GM19099 (cell line): ENCODE data around the gene PDE7B.

Experiments
- POLR2A ChIP-seq: IDR thresholded peaks from 3 replicates; pipeline ENCODE4 v1.6.1; 2011; ENCODE audit warnings: low read depth; ENCODE audit not compliant: insufficient read length; ENCODE audit errors: extremely low read depth

The PDE7B gene

DNA sequence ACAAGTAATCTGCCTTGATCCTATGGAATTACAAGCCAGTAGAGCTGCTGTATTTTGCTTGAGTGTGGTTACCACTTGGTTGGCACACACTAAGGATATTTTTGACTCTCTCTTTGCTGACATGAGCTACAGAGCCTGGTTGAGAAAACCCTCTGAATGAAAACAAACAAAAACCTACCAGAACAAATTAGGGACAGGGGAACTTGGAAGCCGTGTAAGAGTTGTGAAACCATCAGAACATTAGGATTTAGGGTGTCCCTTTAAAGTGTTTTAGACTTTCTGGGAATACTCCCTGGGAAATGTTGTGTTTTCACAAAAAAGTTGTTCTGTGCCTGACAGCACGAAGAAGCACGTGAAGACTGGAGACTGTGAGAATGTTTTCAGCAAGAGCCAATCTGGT, 20.5 kb upstream of the PDE7B start:
- no peak for TF ChIP-seq POLR2A

DNA sequence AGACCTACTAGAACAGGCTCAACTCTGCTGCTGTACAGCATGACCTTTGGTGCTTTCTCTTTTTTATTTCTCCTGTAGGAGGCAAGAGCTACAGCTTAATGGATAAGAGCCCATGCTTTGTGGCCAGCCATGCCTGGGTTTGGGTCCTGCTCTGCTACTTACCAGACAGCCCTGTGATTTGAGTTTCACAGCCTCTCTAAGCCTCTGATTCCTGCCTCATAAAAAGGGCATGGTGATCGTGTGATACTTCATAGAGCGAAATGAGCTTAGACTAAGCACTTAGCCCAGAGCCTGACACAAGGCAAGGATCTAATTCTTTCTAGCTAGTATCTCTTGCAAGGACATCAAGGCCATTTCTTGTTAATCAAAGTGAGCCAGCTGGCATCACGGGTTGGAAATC, 19.3 kb upstream of the PDE7B start:
- no peak for TF ChIP-seq POLR2A

DNA sequence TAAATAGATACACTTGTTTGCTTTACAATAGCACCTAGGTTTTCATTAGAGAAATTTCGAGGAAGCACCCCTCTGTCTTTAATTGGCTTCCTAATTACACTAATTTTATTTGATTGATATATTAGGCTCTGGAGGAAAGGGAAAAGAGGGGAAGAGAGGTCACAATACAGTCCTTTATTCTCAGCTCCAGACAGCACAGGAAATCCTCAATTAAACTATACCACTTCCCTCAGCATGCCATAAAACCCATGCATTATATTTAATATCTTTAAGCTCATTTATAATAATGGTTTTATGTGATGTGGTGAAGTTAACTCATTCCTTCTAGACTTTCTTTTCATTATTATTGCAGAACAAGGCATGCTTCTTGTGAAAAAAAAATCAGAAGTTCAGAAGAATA, 17.7 kb upstream of the PDE7B start:
- no peak for TF ChIP-seq POLR2A

DNA sequence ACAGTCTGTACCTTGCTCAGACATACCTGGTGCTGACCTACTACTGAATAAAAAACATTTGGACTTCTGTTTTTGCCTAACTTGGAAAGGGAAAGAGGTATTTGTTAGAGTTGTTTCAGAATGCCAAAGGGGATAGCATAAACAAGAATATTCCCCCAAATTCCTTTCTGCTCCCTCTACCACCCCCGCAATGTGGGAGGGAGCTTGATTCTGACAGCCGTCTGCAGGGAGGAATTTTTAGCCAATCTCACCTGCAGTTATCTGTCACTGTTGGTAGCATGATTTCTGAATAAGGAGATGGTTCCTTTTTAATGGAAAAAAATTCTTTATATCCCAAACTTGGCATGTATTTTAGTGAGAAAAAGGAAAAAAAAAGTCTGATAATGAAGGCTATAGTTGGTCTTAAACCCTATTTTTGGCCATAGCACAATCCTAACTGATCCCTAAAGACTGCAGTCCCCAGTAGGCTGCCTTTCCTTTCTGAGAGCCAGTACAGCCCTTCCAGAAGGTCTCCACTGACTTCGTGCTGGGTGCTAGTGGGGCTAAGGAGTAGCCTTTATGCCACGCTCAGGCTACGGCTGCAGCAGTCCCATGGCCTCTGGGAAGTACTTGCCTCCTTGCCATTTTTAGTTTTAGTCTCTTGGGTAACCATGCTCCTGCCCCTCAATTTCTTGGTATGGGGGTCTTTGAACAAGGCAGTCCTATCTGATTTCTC, 13.6 kb upstream of the PDE7B start:
- TF ChIP-seq POLR2A = no peak

DNA sequence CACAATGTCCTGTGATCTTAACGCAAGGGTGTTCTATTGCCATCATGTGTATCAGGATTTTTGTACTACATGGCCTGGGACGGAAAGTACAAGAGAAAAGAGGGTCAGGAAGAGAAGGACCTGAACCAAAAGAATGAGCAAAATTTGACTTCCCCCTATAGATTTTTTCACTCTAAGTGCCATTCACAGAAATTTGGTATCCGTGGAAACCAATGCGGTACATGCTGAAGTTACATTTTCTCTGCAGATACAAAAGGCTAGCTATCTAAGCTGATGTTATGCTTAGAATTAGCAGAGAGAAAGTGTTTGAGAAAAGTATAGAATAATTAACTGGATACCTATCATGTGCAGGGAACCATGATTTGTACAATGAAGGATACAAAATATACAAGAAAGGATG, 12.4 kb upstream of the PDE7B start:
- no peak for TF ChIP-seq POLR2A

DNA sequence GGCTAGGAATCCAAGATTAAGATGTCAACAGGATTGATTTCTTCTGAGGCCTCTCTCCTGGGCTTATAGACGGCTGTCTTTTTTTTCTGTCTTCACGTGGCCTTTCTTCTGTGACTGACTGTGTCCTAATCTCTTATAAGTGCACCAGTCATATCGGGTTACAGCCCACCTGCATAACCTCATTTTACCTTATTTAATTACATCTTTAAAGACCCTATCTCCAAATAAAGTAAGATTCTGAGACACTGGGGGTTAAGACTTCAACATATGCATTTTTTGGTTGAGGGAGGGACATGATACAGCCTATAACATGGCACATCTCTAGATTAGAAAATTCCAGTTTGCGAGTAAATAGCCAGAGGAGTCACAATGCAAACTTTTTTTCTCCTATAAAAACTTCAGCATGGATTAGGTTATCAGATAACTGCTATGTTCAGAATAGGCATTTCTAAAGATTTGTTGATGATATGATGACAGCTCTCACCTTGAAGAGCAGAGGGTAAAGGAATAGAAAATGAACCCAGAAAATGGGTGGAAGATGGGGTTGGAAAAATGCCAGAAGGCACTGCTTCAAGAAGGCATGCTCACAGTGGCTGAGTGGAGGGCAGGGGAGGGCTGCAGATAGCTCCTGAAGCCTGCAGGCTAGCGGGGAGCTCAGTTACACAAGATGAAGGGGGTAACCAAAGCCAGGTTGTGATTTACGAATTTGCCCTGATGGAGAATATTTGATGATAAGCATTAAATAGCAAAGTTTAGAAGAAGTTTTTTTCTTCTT, 8.7 kb upstream of the PDE7B start:
- no peak for TF ChIP-seq POLR2A

DNA sequence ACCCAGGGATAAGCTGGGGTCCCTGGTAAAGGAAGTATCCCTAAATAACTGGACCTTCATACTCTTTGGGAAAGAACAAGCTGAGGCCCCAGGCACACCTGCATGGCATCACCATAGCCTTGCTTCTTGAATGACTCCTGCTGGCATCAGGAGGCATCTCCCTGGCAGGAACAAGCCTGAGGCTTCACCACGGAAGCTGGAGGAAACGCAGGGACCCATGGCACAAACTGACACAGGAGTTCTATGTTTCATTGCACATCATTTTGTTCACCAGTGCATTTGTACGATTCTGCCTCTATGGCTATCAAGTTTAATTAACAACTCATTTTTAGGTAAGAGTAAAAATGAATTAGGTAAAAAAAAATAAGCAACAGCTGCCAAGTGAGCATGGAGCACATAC, 619 bp upstream of the PDE7B start:
- TF ChIP-seq POLR2A = no peak

DNA sequence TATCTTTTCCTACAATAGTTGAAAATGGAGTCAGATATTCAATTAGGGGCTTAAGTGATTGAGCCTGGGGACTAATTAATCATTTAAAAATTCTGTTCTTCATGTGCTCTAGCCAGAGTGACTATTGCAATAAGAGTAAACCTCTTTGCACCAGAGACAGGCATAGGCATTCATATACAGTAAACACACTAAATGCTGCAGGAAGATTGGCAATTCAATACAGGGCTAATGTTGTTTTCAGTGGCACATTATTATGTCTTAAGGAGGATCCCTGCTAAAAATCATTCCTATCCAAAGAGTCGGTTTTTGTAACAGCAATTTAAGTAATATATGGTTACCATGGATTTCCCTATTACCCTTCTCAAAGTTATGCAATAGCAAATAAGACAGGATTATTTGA, 1.2 kb downstream of the PDE7B start:
- TF ChIP-seq POLR2A = no peak

GRCh38 chr6:135853227-135853626, 1.7 kb downstream of the PDE7B start:
- no peak for TF ChIP-seq POLR2A

DNA sequence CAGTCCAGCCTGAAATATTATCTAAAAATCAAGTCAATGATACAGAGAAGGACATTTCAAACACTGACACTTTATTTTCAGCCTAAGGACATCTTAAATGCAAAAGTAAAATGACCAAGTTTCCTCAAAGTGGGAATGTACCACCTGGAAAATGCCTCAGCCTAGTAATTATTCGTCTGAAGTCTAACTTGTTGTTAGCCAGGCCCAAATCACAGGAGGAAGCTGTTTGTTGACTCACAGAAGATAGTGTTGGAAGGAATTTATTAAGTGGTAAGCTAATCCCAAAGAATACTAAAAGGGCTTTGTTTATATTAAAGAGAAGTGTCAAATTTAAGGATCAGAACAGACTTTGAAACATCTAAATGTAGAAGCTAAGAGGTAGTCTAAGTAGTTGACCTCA, 2.5 kb downstream of the PDE7B start:
- no peak for TF ChIP-seq POLR2A

GRCh38 chr6:135854799-135855198, 3.3 kb downstream of the PDE7B start:
- TF ChIP-seq POLR2A = no peak

DNA sequence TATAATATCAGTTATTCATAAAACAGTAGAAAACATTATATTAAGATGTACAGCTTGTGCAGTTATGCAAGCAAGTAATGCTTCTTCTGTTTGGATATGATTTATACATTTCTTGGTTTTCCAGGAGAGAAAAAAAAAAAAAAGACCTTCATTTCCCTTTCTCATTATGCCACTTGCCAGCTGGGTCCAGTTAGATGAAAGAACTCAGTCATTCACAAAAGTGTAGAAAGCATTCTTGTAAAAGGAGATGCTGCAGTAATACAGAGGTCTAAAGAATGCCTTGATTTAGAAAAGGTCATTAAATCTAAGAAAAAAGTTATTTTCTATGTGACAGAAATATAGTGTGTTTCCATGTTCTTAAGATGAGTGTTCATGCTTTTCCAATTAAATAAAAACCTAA, 7.4 kb downstream of the PDE7B start:
- TF ChIP-seq POLR2A = no peak

DNA sequence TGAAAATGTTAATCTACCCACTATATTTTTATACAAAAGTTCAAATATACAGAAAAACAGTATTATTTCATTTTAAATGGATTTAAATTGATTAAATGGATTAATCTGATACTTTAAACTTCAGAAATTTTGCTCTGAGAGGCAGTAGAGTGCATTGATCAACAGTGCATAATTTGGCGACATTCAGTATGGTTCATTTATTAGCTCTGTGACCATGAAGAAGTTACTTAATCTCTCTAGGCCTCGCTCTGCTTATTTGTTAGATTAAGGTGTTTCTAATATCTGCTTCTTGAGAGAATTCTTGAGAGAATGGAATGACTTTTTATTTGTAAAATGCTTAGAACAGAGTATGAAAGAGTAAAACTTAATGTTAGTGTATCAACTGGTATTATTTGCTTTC, 8.9 kb downstream of the PDE7B start:
- no peak for TF ChIP-seq POLR2A

DNA sequence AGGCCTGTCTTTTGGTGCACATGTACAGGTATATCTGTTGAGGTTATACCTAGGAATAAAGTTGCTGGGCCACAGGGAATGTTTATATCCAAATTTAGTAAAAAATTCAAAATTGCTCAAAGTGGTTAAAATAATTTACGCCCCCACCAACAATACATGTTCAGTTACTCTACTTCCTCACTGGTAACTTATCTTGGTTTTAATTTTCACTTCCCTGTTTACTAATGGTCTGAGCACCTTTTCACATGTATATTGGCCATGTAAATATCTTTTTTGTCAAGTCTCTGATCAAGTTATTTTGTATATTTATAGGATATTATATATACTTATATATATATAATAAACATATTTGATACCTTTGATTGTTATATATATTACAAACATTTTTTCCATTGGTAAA, 9.7 kb downstream of the PDE7B start:
- TF ChIP-seq POLR2A = no peak

DNA sequence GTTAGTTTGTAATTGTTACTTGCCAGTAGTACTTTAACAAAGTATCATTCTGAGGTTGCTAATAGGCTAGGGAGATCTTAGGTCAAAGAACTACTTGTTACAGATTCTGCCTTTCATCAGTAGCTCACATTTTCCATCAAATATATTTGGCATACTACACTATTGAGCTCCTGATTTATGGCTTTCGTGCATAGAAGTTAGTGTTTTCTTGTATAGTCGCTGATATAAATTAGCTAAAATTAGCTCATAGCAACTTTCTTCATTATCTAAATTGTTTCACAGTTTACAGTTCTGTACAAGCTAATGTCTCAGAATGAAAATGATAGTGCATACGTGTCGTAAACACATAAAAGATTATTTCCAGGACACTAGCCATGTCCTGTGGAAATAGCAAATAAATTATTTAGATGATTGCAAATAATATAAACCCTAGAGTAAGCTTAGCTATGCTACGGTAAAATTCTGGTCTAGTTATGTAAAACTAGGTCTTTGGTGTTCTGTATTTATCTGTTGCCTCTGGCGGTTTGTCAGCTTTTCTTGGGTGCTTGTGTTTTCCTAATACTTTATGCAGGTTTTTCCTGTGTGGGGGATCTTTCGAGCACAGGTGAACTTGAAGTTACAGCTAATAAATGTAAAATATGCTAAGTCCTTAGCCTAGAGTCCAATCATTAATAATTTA, 15.1 kb downstream of the PDE7B start:
- no peak for TF ChIP-seq POLR2A

- no peak for TF ChIP-seq POLR2A
Observed at GRCh38 chr6:135867332-135867731, 15.8 kb downstream of the PDE7B start.
